ENCODE data around the gene BMP7. TPM values are rescaled to one million over a fixed set of nuclear protein-coding genes. Genes with fewer than 3 reads are reported as not detected.
A peak's percentile ranks its signal among the peaks of the same experiment; 100 is the strongest.

The BMP7 gene
- total RNA-seq, 1 donor from 2014 or later = 17.2 TPM

GRCh38 chr20:57198132-57199072 lies 68.0 kb downstream of the BMP7 start:
- intact Hi-C loops (cut with DNase I) = no loop called here
- TF ChIP-seq POLR2A (IDR thresholded peaks at IDR 0.05) (no peak), CTCF (IDR thresholded peaks at IDR 0.05) (no peak), POLR2AphosphoS5 (IDR thresholded peaks at IDR 0.05; ENCODE audit: insufficient read depth in 1 of 2, low read depth in 1 of 2) (no peak)
- Histone ChIP-seq H3K27ac (no peak overlapping the region), H3K4me1 (peaks cover 6% of the 10 kb centered on the region), H3K27me3 (no peaks in the 10 kb centered on the region), H3K36me3 (no peaks in the 10 kb centered on the region), H3K9me3 (no peaks in the 10 kb centered on the region), H3K4me3 (no peak overlapping the region)
- DNase-seq (ENCODE audit: extremely low spot score in 2 of 2) = no peak

- Histone ChIP-seq H3K27ac (no peak overlapping the region), H3K36me3 (no peaks in the 10 kb centered on the region), H3K27me3 (no peaks in the 10 kb centered on the region), H3K9me3 (no peaks in the 10 kb centered on the region), H3K4me1 (peaks cover 6% of the 10 kb centered on the region), H3K4me3 (no peak overlapping the region)
- no peak for DNase-seq (ENCODE audit: extremely low spot score in 2 of 2)
- intact Hi-C loops (cut with DNase I) = no loop called here
- TF ChIP-seq POLR2AphosphoS5 (IDR thresholded peaks at IDR 0.05; ENCODE audit: insufficient read depth in 1 of 2, low read depth in 1 of 2) (no peak), CTCF (IDR thresholded peaks at IDR 0.05) (no peak), POLR2A (IDR thresholded peaks at IDR 0.05) (no peak)
These were observed 68.9 kb downstream of the BMP7 start for GRCh38 chr20:57197352-57198131.

GRCh38 chr20:57195469-57196100 lies 70.9 kb downstream of the BMP7 start:
- H3K27ac ChIP-seq = no peak overlapping the region
- H3K36me3 ChIP-seq = no peaks in the 10 kb centered on the region
- H3K9me3 ChIP-seq = no peaks in the 10 kb centered on the region
- TF ChIP-seq POLR2AphosphoS5 (IDR thresholded peaks at IDR 0.05; ENCODE audit: insufficient read depth in 1 of 2, low read depth in 1 of 2) = peak in 1 of 2 donors; percentile 37
- no peak for TF ChIP-seq POLR2A (IDR thresholded peaks at IDR 0.05)
- no peak overlapping the region for H3K4me3 ChIP-seq
- peaks cover 6% of the 10 kb centered on the region for H3K4me1 ChIP-seq
- no peak for DNase-seq (ENCODE audit: extremely low spot score in 2 of 2)
- no peaks in the 10 kb centered on the region for H3K27me3 ChIP-seq
- intact Hi-C loops (cut with DNase I) = no loop called here

- no peak overlapping the region for H3K27ac ChIP-seq
These were observed 71.4 kb downstream of the BMP7 start for GRCh38 chr20:57195023-57195422.

GRCh38 chr20:57194154-57194553 lies 72.3 kb downstream of the BMP7 start:
- Histone ChIP-seq H3K4me3 (no peak overlapping the region), H3K4me1 (peaks cover 6% of the 10 kb centered on the region), H3K27me3 (no peaks in the 10 kb centered on the region), H3K9me3 (no peaks in the 10 kb centered on the region), H3K27ac (no peak overlapping the region), H3K36me3 (no peaks in the 10 kb centered on the region)
- DNase-seq (ENCODE audit: extremely low spot score in 2 of 2) = no peak
- TF ChIP-seq POLR2AphosphoS5 (IDR thresholded peaks at IDR 0.05; ENCODE audit: insufficient read depth in 1 of 2, low read depth in 1 of 2) (no peak), CTCF (IDR thresholded peaks at IDR 0.05) (no peak), POLR2A (IDR thresholded peaks at IDR 0.05) (no peak)
- intact Hi-C loops (cut with DNase I) = no loop called here

More at GRCh38 chr20:57195023-57195422, 71.4 kb downstream of the BMP7 start:
- Histone ChIP-seq H3K36me3 (no peaks in the 10 kb centered on the region), H3K9me3 (no peaks in the 10 kb centered on the region), H3K4me3 (no peak overlapping the region), H3K4me1 (peaks cover 6% of the 10 kb centered on the region), H3K27me3 (no peaks in the 10 kb centered on the region)
- intact Hi-C loops (cut with DNase I) = no loop called here
- TF ChIP-seq POLR2A (IDR thresholded peaks at IDR 0.05) (no peak), POLR2AphosphoS5 (IDR thresholded peaks at IDR 0.05; ENCODE audit: insufficient read depth in 1 of 2, low read depth in 1 of 2) (no peak)
- DNase-seq (ENCODE audit: extremely low spot score in 2 of 2) = no peak
